CD8-positive, alpha-beta memory T cell (primary cell): ENCODE results near the gene ZNF688. TPM values are rescaled to one million over a fixed set of nuclear protein-coding genes. Genes with fewer than 3 reads are reported as not detected.
A peak's percentile ranks its signal among the peaks of the same experiment; 100 is the strongest.
"Not testable (repeated sequence)": the region's sequence is repeated elsewhere in the genome, so short reads cannot be mapped to it uniquely, and the experiment has no call there.

Source experiments
- CTCF ChIA-PET: fragments of 350-600 bp; sonication (Branson Sonifier 250); formaldehyde crosslinking; loops from one replicate; lab custom pipeline; 2021; ENCODE audit warnings: antibody characterized with exemption; lab: Charles Lee
- POLR2A ChIA-PET: fragments of 350-600 bp; sonication (Branson Sonifier 250); formaldehyde crosslinking; loops from one replicate; lab custom pipeline; 2021; ENCODE audit warnings: antibody characterized with exemption; lab: Charles Lee
- DNase-seq, 5 donors: peaks; one replicate each; pipeline versions ENCODE4 v3.0.0 to v3.0.0-alpha.2; 2020 to 2022; ENCODE audit warnings: mixed read lengths in 1 of 5
- H3K27ac ChIP-seq: one replicate; pipeline ENCODE4 v1.7.0; 2013; ENCODE audit warnings: low read depth, mild to moderate bottlenecking, low read length, moderate library complexity
- H3K27me3 ChIP-seq: 2 replicates; pipeline ENCODE4 v1.7.0; 2013; ENCODE audit warnings: low read length, mild to moderate bottlenecking; ENCODE audit not compliant: insufficient read depth, poor library complexity, severe bottlenecking
- H3K36me3 ChIP-seq: 2 replicates; pipeline ENCODE4 v1.7.0; 2013; ENCODE audit warnings: mild to moderate bottlenecking, low read length, moderate library complexity; ENCODE audit not compliant: insufficient read depth
- H3K4me1 ChIP-seq: 2 replicates; pipeline ENCODE4 v1.7.0; 2013; ENCODE audit warnings: mild to moderate bottlenecking, low read length, moderate library complexity; ENCODE audit not compliant: insufficient read depth
- H3K4me3 ChIP-seq: 2 replicates; pipeline ENCODE4 v1.7.0; 2013; ENCODE audit warnings: mild to moderate bottlenecking, low read length
- H3K9me3 ChIP-seq: 2 replicates; pipeline ENCODE4 v1.7.0; 2013; ENCODE audit warnings: mild to moderate bottlenecking, low read length
- H3K27ac Mint-ChIP-seq, 8 donors: one replicate each; pipeline ENCODE4 v1.8.0; 2020 to 2021; ENCODE audit warnings: mixed read lengths in 8 of 8, mild to moderate bottlenecking in 6 of 8, inconsistent platforms in 3 of 8, moderate library complexity in 3 of 8
- H3K27me3 Mint-ChIP-seq, 2 donors: one replicate each; pipeline ENCODE4 v1.8.0; 2020 to 2021; ENCODE audit warnings: mixed read lengths in 2 of 2, mild to moderate bottlenecking in 1 of 2, moderate library complexity in 1 of 2
- H3K36me3 Mint-ChIP-seq, 3 donors: one replicate each; pipeline ENCODE4 v1.8.0; 2020 to 2021; ENCODE audit warnings: mixed read lengths in 3 of 3, inconsistent platforms in 1 of 3, mild to moderate bottlenecking in 1 of 3
- H3K4me1 Mint-ChIP-seq, 3 donors: one replicate each; pipeline ENCODE4 v1.8.0; 2020 to 2021; ENCODE audit warnings: mixed read lengths in 3 of 3, inconsistent platforms in 1 of 3, mild to moderate bottlenecking in 1 of 3
- H3K4me3 Mint-ChIP-seq, 7 donors: one replicate each; pipeline ENCODE4 v1.8.0; 2020 to 2021; ENCODE audit warnings: mixed read lengths in 7 of 7, mild to moderate bottlenecking in 6 of 7, moderate library complexity in 4 of 7, inconsistent platforms in 2 of 7
- H3K9me3 Mint-ChIP-seq, 5 donors: one replicate each; pipeline ENCODE4 v1.8.0; 2020 to 2022; ENCODE audit warnings: mixed read lengths in 5 of 5, mild to moderate bottlenecking in 3 of 5, moderate library complexity in 2 of 5, inconsistent platforms in 1 of 5
- polyA plus RNA-seq: library from polyadenylated mRNA; unstranded; fragments of 300-500 nt; fragmentation: Illumina TruSeq; gene quantifications from one replicate; pipeline ENCODE4 v1.2.3, GENCODE V29; 2021
- total RNA-seq, 2 experiments: library from RNA; stranded (reverse); gene quantifications; one replicate each; pipeline ENCODE4 v1.2.3, GENCODE V29; 2021

The ZNF688 gene
- total and polyA plus RNA-seq, 3 experiments from 2014 or later: 9.6 to 28.5 (median 10.8) TPM

GRCh38 chr16:30536391-30537024 lies 35.0 kb downstream of the ZNF688 start:
- H3K9me3 ChIP-seq, H3K27me3 ChIP-seq, H3K4me3 ChIP-seq, DNase-seq, H3K27me3 Mint-ChIP-seq, H3K9me3 Mint-ChIP-seq, H3K36me3 ChIP-seq: not testable (repeated sequence)
- POLR2A ChIA-PET: interaction anchor here (1.3 to 4.3 kb wide), 4 partner anchors 15 to 74 kb away, joined by 3 to 71 read pairs (median 27); partner anchors contain the start of genes ZNF688 and ZNF764
- Mint-ChIP-seq H3K4me3 (peak overlapping the region; percentile 25 to 98 (median 91)), H3K4me1 (peaks cover 18 to 39% (median 25%) of the 10 kb centered on the region in 3 donors), H3K36me3 (peaks cover 0 to 30% (median 0%) of the 10 kb centered on the region in 3 donors), H3K27ac (peak overlapping the region; percentile 92 to 99 (median 98))
- Histone ChIP-seq H3K4me1 (peaks cover 20% of the 10 kb centered on the region), H3K27ac (peak overlapping the region; percentile 91)
- CTCF ChIA-PET: interaction anchor here (0.8 to 6.2 kb wide), 19 partner anchors 9 to 450 kb away, joined by 3 to 69 read pairs (median 7); partner anchors contain the start of genes DCTPP1, FBRS, ZNF688 and ZNF689

GRCh38 chr16:30535777-30536190 lies 35.7 kb downstream of the ZNF688 start:
- peaks cover 20% of the 10 kb centered on the region for H3K4me1 ChIP-seq
- Mint-ChIP-seq H3K4me1 (peaks cover 18 to 39% (median 25%) of the 10 kb centered on the region in 3 donors), H3K4me3 (peak overlapping the region; percentile 89 to 98 (median 92)), H3K27ac (peak overlapping the region; percentile 92 to 99 (median 98)), H3K36me3 (peaks cover 0 to 37% (median 0%) of the 10 kb centered on the region in 3 donors), H3K9me3 (no peaks in the 10 kb centered on the region), H3K27me3 (no peaks in the 10 kb centered on the region)
- DNase-seq: peak; percentile 34 to 75 (median 41)
- H3K27ac ChIP-seq: peak overlapping the region; percentile 91
- POLR2A ChIA-PET: interaction anchor here (0.5 to 4.3 kb wide), 14 partner anchors 9 to 165 kb away, joined by 3 to 71 read pairs (median 6); partner anchors contain the start of genes DCTPP1, FBRS, PRR14 and TBC1D10B
- H3K4me3 ChIP-seq: peak overlapping the region; percentile 98
- CTCF ChIA-PET: interaction anchor here (0.6 to 6.2 kb wide), 31 partner anchors 9 to 449 kb away, joined by 3 to 69 read pairs (median 5); partner anchors contain the start of genes DCTPP1, FBRS, ZNF688 and ZNF689
- H3K36me3 ChIP-seq: peaks cover 4% of the 10 kb centered on the region
- H3K27me3 ChIP-seq: no peaks in the 10 kb centered on the region
- H3K9me3 ChIP-seq: no peaks in the 10 kb centered on the region

GRCh38 chr16:30535106-30535776 lies 36.3 kb downstream of the ZNF688 start:
- POLR2A ChIA-PET: interaction anchor here (0.5 to 4.3 kb wide), 18 partner anchors 8 to 165 kb away, joined by 3 to 71 read pairs (median 5); partner anchors contain the start of genes DCTPP1, FBRS, PRR14 and TBC1D10B
- peak overlapping the region; percentile 98 for H3K4me3 ChIP-seq
- peak in 1 of 5 donors; percentile 12 for DNase-seq

GRCh38 chr16:30534368-30535105 lies 37.0 kb downstream of the ZNF688 start, which contains the start of gene ZNF747:
ZNF747 (minus strand) TSS chr16:30534858; CDS start chr16:30534679, 179 bp downstream.
- Mint-ChIP-seq H3K9me3 (no peaks in the 10 kb centered on the region), H3K27me3 (no peaks in the 10 kb centered on the region), H3K4me3 (peak within 1 kb of the TSS; percentile 89 to 98 (median 92)), H3K27ac (peak within 1 kb of the TSS; percentile 92 to 99 (median 98)), H3K36me3 (peaks cover 0 to 37% (median 0%) of the 10 kb centered on the region in 3 donors), H3K4me1 (peaks cover 18 to 39% (median 25%) of the 10 kb centered on the region in 3 donors)
- POLR2A ChIA-PET: interaction anchor here (0.6 to 4.3 kb wide), 13 partner anchors 11 to 126 kb away, joined by 3 to 71 read pairs (median 7); partner anchors contain the start of genes FBRS, PRR14, ZNF688 and ZNF764
- CTCF ChIA-PET: interaction anchor here (1.0 to 6.2 kb wide), 22 partner anchors 10 to 448 kb away, joined by 3 to 69 read pairs (median 7); partner anchors contain the start of genes DCTPP1, FBRS, ZNF688 and ZNF689
- DNase-seq: peak; percentile 86 to 94 (median 87)
- Histone ChIP-seq H3K9me3 (no peaks in the 10 kb centered on the region), H3K27ac (peak within 1 kb of the TSS; percentile 91), H3K36me3 (peaks cover 2% of the 10 kb centered on the region), H3K4me1 (peaks cover 20% of the 10 kb centered on the region), H3K4me3 (peak within 1 kb of the TSS; percentile 98), H3K27me3 (no peaks in the 10 kb centered on the region)

More at GRCh38 chr16:30535106-30535776, 36.3 kb downstream of the ZNF688 start:
- peaks cover 18 to 39% (median 25%) of the 10 kb centered on the region in 3 donors for H3K4me1 Mint-ChIP-seq
- CTCF ChIA-PET: interaction anchor here (0.6 to 6.2 kb wide), 33 partner anchors 8 to 448 kb away, joined by 3 to 69 read pairs (median 5); partner anchors contain the start of genes DCTPP1, FBRS, ZNF688 and ZNF689
- peaks cover 4% of the 10 kb centered on the region for H3K36me3 ChIP-seq
- no peaks in the 10 kb centered on the region for H3K27me3 ChIP-seq
- H3K36me3 Mint-ChIP-seq: peaks cover 0 to 40% (median 0%) of the 10 kb centered on the region in 3 donors
- no peaks in the 10 kb centered on the region for H3K27me3 Mint-ChIP-seq
- peaks cover 20% of the 10 kb centered on the region for H3K4me1 ChIP-seq
- H3K27ac ChIP-seq: peak overlapping the region; percentile 91
- H3K27ac Mint-ChIP-seq: peak overlapping the region; percentile 92 to 99 (median 98)
- H3K9me3 Mint-ChIP-seq: no peaks in the 10 kb centered on the region
- H3K9me3 ChIP-seq: no peaks in the 10 kb centered on the region
- H3K4me3 Mint-ChIP-seq: peak overlapping the region; percentile 89 to 98 (median 92)

GRCh38 chr16:30533748-30534367 lies 37.7 kb downstream of the ZNF688 start:
- peak overlapping the region; percentile 62 to 94 (median 90) for H3K27ac Mint-ChIP-seq
- Histone ChIP-seq H3K4me3 (peak overlapping the region; percentile 98), H3K4me1 (peaks cover 21% of the 10 kb centered on the region), H3K27ac (peak overlapping the region; percentile 91), H3K36me3 (no peaks in the 10 kb centered on the region), H3K9me3 (no peaks in the 10 kb centered on the region), H3K27me3 (no peaks in the 10 kb centered on the region)
- no peak for DNase-seq
- H3K9me3 Mint-ChIP-seq: no peaks in the 10 kb centered on the region
- peak overlapping the region; percentile 89 to 98 (median 91) for H3K4me3 Mint-ChIP-seq
- H3K4me1 Mint-ChIP-seq: peaks cover 19 to 39% (median 25%) of the 10 kb centered on the region in 3 donors
- H3K27me3 Mint-ChIP-seq: no peaks in the 10 kb centered on the region
- CTCF ChIA-PET: interaction anchor here (1.2 to 6.2 kb wide), 10 partner anchors 9 to 103 kb away, joined by 4 to 69 read pairs (median 21); partner anchors contain the start of genes DCTPP1, ZNF688 and ZNF764
- POLR2A ChIA-PET: interaction anchor here (0.6 to 4.3 kb wide), 10 partner anchors 10 to 447 kb away, joined by 3 to 71 read pairs (median 8); partner anchors contain the start of genes FBRS, ZNF688 and ZNF764
- peaks cover 0 to 37% (median 0%) of the 10 kb centered on the region in 3 donors for H3K36me3 Mint-ChIP-seq

GRCh38 chr16:30533146-30533522 lies 38.4 kb downstream of the ZNF688 start:
- Mint-ChIP-seq H3K27me3 (no peaks in the 10 kb centered on the region), H3K36me3 (peaks cover 0 to 37% (median 0%) of the 10 kb centered on the region in 3 donors), H3K27ac (peak overlapping the region in 6 of 8 donors; percentile 9 to 87 (median 71)), H3K4me3 (peak overlapping the region; percentile 69 to 98 (median 78)), H3K9me3 (no peaks in the 10 kb centered on the region), H3K4me1 (peaks cover 24 to 43% (median 29%) of the 10 kb centered on the region in 3 donors)
- Histone ChIP-seq H3K36me3 (no peaks in the 10 kb centered on the region), H3K4me3 (no peak overlapping the region), H3K27me3 (no peaks in the 10 kb centered on the region), H3K9me3 (no peaks in the 10 kb centered on the region), H3K4me1 (peaks cover 25% of the 10 kb centered on the region), H3K27ac (no peak overlapping the region)
- no peak for DNase-seq
- ChIA-PET CTCF (interaction anchor here (3.8 to 6.2 kb wide), 3 partner anchors 25 to 102 kb away, joined by 33 to 69 read pairs (median 39); partner anchors contain the start of genes DCTPP1 and ZNF764), POLR2A (interaction anchor here (0.6 to 4.3 kb wide), 4 partner anchors 9 to 446 kb away, joined by 3 to 71 read pairs (median 26); partner anchors contain the start of genes ZNF688 and ZNF764)
